GM23338 (cell line): ENCODE results near the gene PSPN.

ENCODE experiments used
- POLR2AphosphoS5 ChIP-seq: IDR thresholded peaks from 2 replicates; pipeline ENCODE4 v1.6.1; 2016; ENCODE audit warnings: antibody characterized with exemption, low read depth
- TF ChIP-seq, protein P1 (sequence below): IDR thresholded peaks from one replicate; pipeline ENCODE4 v1.6.1; 2018; ENCODE audit warnings: antibody characterized with exemption; ENCODE audit not compliant: unreplicated experiment

DNA sequence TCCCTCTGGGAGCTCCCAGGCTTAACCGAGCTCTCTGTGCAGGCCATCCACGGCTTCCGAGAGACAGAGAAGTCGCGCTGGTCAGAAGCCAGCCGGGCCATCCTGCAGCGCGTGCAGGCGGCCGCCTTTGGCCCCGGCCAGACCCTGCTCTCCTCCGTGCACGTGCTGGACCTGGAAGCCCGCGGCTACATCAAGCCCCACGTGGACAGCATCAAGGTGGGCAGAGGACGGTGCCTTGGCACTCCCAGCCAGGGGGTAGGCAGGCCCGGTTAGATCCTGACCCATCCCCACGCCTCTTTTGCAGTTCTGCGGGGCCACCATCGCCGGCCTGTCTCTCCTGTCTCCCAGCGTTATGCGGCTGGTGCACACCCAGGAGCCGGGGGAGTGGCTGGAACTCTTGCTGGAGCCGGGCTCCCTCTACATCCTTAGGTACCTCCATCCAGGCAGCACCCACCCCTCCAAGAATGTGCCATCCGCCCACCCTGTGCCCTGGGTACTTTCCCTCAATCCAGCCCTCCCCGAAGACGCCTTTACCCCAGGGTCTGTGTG, 1.5 kb downstream of the PSPN start:
- no peak; the same call in 1 of the 2 replicates for TF ChIP-seq POLR2AphosphoS5
- TF ChIP-seq, protein P1, sequence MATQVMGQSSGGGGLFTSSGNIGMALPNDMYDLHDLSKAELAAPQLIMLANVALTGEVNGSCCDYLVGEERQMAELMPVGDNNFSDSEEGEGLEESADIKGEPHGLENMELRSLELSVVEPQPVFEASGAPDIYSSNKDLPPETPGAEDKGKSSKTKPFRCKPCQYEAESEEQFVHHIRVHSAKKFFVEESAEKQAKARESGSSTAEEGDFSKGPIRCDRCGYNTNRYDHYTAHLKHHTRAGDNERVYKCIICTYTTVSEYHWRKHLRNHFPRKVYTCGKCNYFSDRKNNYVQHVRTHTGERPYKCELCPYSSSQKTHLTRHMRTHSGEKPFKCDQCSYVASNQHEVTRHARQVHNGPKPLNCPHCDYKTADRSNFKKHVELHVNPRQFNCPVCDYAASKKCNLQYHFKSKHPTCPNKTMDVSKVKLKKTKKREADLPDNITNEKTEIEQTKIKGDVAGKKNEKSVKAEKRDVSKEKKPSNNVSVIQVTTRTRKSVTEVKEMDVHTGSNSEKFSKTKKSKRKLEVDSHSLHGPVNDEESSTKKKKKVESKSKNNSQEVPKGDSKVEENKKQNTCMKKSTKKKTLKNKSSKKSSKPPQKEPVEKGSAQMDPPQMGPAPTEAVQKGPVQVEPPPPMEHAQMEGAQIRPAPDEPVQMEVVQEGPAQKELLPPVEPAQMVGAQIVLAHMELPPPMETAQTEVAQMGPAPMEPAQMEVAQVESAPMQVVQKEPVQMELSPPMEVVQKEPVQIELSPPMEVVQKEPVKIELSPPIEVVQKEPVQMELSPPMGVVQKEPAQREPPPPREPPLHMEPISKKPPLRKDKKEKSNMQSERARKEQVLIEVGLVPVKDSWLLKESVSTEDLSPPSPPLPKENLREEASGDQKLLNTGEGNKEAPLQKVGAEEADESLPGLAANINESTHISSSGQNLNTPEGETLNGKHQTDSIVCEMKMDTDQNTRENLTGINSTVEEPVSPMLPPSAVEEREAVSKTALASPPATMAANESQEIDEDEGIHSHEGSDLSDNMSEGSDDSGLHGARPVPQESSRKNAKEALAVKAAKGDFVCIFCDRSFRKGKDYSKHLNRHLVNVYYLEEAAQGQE, result no peak
